A673 (cell line): ENCODE results near the gene SLC4A2.

Experiments
- EZH2 ChIP-seq: fragments of 200-600 bp; sonication (generic); IDR thresholded peaks from 2 replicates; pipeline ENCODE4 v1.6.1; 2017; ENCODE audit warnings: borderline replicate concordance, low read depth, mild to moderate bottlenecking, mixed read lengths, antibody characterized with exemption, low read length; ENCODE audit not compliant: poor library complexity, severe bottlenecking
- TF ChIP-seq, protein P1 (sequence below): fragments of 300-800, 200-600 bp; sonication (generic); conservative IDR thresholded peaks from 2 replicates; pipeline ENCODE4 v1.5.1; 2017; ENCODE audit warnings: low read depth, mild to moderate bottlenecking, antibody characterized with exemption, low read length, moderate library complexity, mixed read lengths

DNA sequence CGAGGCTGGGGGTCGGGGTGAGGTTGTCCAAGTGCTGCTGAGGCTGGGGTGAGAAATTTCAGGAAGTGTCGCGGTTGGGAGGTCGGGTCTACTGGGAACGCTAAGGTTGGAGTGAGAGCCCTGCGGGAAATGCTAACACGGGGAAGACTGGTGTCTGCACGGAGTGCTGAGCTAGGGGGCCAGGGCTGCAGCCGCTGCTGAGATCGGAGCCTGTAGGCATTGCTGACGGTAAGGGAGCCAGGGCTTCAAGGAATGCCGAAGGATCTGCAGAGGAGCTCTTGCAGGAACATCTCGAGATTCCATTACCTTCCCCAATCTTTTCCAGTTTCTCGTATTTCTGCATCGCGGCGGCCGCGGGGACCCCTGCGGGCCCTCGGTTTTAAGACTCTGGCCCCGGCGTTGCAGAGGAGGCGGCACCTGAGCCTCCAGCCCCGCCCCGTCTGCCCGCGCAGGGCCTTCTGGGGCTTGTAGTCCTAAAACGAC, 1.8 kb upstream of the SLC4A2 start, which contains the start of gene CDK5:
- no peak for TF ChIP-seq EZH2
- TF ChIP-seq, protein P1, sequence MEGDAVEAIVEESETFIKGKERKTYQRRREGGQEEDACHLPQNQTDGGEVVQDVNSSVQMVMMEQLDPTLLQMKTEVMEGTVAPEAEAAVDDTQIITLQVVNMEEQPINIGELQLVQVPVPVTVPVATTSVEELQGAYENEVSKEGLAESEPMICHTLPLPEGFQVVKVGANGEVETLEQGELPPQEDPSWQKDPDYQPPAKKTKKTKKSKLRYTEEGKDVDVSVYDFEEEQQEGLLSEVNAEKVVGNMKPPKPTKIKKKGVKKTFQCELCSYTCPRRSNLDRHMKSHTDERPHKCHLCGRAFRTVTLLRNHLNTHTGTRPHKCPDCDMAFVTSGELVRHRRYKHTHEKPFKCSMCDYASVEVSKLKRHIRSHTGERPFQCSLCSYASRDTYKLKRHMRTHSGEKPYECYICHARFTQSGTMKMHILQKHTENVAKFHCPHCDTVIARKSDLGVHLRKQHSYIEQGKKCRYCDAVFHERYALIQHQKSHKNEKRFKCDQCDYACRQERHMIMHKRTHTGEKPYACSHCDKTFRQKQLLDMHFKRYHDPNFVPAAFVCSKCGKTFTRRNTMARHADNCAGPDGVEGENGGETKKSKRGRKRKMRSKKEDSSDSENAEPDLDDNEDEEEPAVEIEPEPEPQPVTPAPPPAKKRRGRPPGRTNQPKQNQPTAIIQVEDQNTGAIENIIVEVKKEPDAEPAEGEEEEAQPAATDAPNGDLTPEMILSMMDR = no peak
